H9 (cell line): Measurements from ENCODE around the gene GRID2. TPM values are rescaled to one million over a fixed set of nuclear protein-coding genes. Genes with fewer than 3 reads are reported as not detected.

Experiments used
- DNase-seq: peaks from one replicate; pipeline ENCODE4 v3.0.0-alpha.2; 2017
- H2AFZ ChIP-seq: one replicate; pipeline ENCODE4 v1.6.1; 2013; ENCODE audit warnings: mild to moderate bottlenecking, low read length, control low read depth, moderate library complexity
- H2AK5ac ChIP-seq: 2 replicates; pipeline ENCODE4 v1.6.1; 2013; ENCODE audit warnings: low read length, control low read depth, mixed read lengths; ENCODE audit not compliant: insufficient read length
- H2BK120ac ChIP-seq: one replicate; pipeline ENCODE4 v1.6.1; 2013; ENCODE audit warnings: low read depth, mild to moderate bottlenecking, low read length, control low read depth, inconsistent platforms; ENCODE audit not compliant: poor library complexity, severe bottlenecking
- H2BK12ac ChIP-seq: 2 replicates; pipeline ENCODE4 v1.6.1; 2013; ENCODE audit warnings: low read length, control low read depth, mixed read lengths, low read depth; ENCODE audit not compliant: insufficient read length
- H2BK15ac ChIP-seq: 2 replicates; pipeline ENCODE4 v1.6.1; 2013; ENCODE audit warnings: low read depth, low read length, control low read depth
- H2BK20ac ChIP-seq: one replicate; pipeline ENCODE4 v1.6.1; 2013; ENCODE audit warnings: low read depth, mild to moderate bottlenecking, low read length, control low read depth, inconsistent platforms; ENCODE audit not compliant: poor library complexity, severe bottlenecking
- H2BK5ac ChIP-seq: 2 replicates; pipeline ENCODE4 v1.6.1; 2013; ENCODE audit warnings: low read length, control low read depth, mixed read lengths; ENCODE audit not compliant: insufficient read length
- H3K14ac ChIP-seq: 2 replicates; pipeline ENCODE4 v1.6.1; 2013; ENCODE audit warnings: low read length, control low read depth; ENCODE audit not compliant: insufficient read depth
- H3K18ac ChIP-seq: 2 replicates; pipeline ENCODE4 v1.6.1; 2013; ENCODE audit warnings: low read depth, mild to moderate bottlenecking, mixed read lengths, low read length, control low read depth; ENCODE audit not compliant: insufficient read length
- H3K23ac ChIP-seq: 2 replicates; pipeline ENCODE4 v1.6.1; 2013; ENCODE audit warnings: low read length, control low read depth, mixed read lengths, low read depth; ENCODE audit not compliant: insufficient read length
- H3K23me2 ChIP-seq: 2 replicates; pipeline ENCODE4 v1.6.1; 2013; ENCODE audit warnings: low read depth, mild to moderate bottlenecking, mixed read lengths, low read length, control low read depth; ENCODE audit not compliant: insufficient read length, poor library complexity, severe bottlenecking
- H3K27ac ChIP-seq: 2 replicates; pipeline ENCODE4 v1.5.1; 2013; ENCODE audit warnings: low read length, control low read depth, mixed read lengths, low read depth; ENCODE audit not compliant: insufficient read length
- H3K27me3 ChIP-seq: 2 replicates; pipeline ENCODE4 v1.6.1; 2013; ENCODE audit warnings: low read length, control low read depth, inconsistent platforms; ENCODE audit not compliant: insufficient read depth
- H3K4ac ChIP-seq: 2 replicates; pipeline ENCODE4 v1.6.1; 2013; ENCODE audit warnings: low read depth, mild to moderate bottlenecking, control low read depth, inconsistent platforms, low read length, moderate library complexity
- H3K4me1 ChIP-seq: 2 replicates; pipeline ENCODE4 v1.6.1; 2013; ENCODE audit warnings: low read length, control low read depth, inconsistent platforms; ENCODE audit not compliant: insufficient read depth
- H3K4me2 ChIP-seq: 2 replicates; pipeline ENCODE4 v1.6.1; 2013; ENCODE audit warnings: low read length, control low read depth, mixed read lengths; ENCODE audit not compliant: insufficient read length, insufficient read depth
- H3K56ac ChIP-seq: 2 replicates; pipeline ENCODE4 v1.6.1; 2013; ENCODE audit warnings: low read depth, mild to moderate bottlenecking, mixed read lengths, low read length, control low read depth; ENCODE audit not compliant: insufficient read length
- H3K79me1 ChIP-seq: 2 replicates; pipeline ENCODE4 v1.6.1; 2013; ENCODE audit warnings: low read depth, mild to moderate bottlenecking, moderate library complexity, low read length, control low read depth, inconsistent platforms; ENCODE audit not compliant: insufficient read depth, poor library complexity, severe bottlenecking
- H3K79me2 ChIP-seq: 2 replicates; pipeline ENCODE4 v1.6.1; 2013; ENCODE audit warnings: low read length, control low read depth, inconsistent platforms; ENCODE audit not compliant: insufficient read depth
- H3K9ac ChIP-seq: 2 replicates; pipeline ENCODE4 v1.6.1; 2013; ENCODE audit warnings: low read length, control low read depth, mixed read lengths; ENCODE audit not compliant: insufficient read length; ENCODE audit errors: extremely low read depth
- H3K9me3 ChIP-seq: one replicate; pipeline ENCODE4 v1.6.1; 2013; ENCODE audit warnings: low read depth, low read length, inconsistent platforms; ENCODE audit not compliant: control insufficient read depth
- H3T11ph ChIP-seq: one replicate; pipeline ENCODE4 v1.6.1; 2013; ENCODE audit warnings: mild to moderate bottlenecking, low read length, control low read depth, inconsistent platforms
- H4K20me1 ChIP-seq: one replicate; pipeline ENCODE4 v1.6.1; 2013; ENCODE audit not compliant: control insufficient read depth, insufficient read length, insufficient read depth
- H4K5ac ChIP-seq: 2 replicates; pipeline ENCODE4 v1.6.1; 2013; ENCODE audit warnings: low read depth, mild to moderate bottlenecking, mixed read lengths, low read length, control low read depth; ENCODE audit not compliant: insufficient read length
- H4K8ac ChIP-seq: replicated peaks from 2 replicates; pipeline ENCODE4 v1.6.1; 2013; ENCODE audit warnings: low read length, control low read depth, mixed read lengths, low read depth; ENCODE audit not compliant: insufficient read length
- H4K91ac ChIP-seq: 2 replicates; pipeline ENCODE4 v1.6.1; 2013; ENCODE audit warnings: low read depth, mild to moderate bottlenecking, moderate library complexity, mixed read lengths, low read length, control low read depth; ENCODE audit not compliant: insufficient read length
- H3K27ac Mint-ChIP-seq, 3 experiments: 2 replicates in 2 of 3; 3 replicates in 1 of 3; pipeline ENCODE4 v1.8.0; 2020 to 2021; ENCODE audit warnings: mixed read lengths in 3 of 3, mild to moderate bottlenecking in 1 of 3, moderate library complexity in 1 of 3
- H3K27me3 Mint-ChIP-seq: 2 replicates; pipeline ENCODE4 v1.8.0; 2021; ENCODE audit warnings: low read depth, mild to moderate bottlenecking, moderate library complexity, mixed read lengths
- H3K36me3 Mint-ChIP-seq, 3 experiments: 2 replicates in 2 of 3; 3 replicates in 1 of 3; pipeline ENCODE4 v1.8.0; 2020 to 2021; ENCODE audit warnings: low read depth in 3 of 3, mixed read lengths in 3 of 3; ENCODE audit not compliant: insufficient read depth in 1 of 3
- H3K4me1 Mint-ChIP-seq, 2 experiments: 2 replicates each; pipeline ENCODE4 v1.8.0; 2020; ENCODE audit warnings: mixed read lengths in 2 of 2
- H3K4me3 Mint-ChIP-seq, 2 experiments: 2 replicates in 1 of 2; 3 replicates in 1 of 2; pipeline ENCODE4 v1.8.0; 2020 to 2021; ENCODE audit warnings: mild to moderate bottlenecking in 2 of 2, mixed read lengths in 2 of 2, moderate library complexity in 1 of 2
- H3K9me3 Mint-ChIP-seq, 2 experiments: 2 replicates in 1 of 2; 3 replicates in 1 of 2; pipeline ENCODE4 v1.8.0; 2020; ENCODE audit warnings: mild to moderate bottlenecking in 2 of 2, mixed read lengths in 2 of 2, moderate library complexity in 1 of 2
- WGBS: extraction: QIAGEN DNeasy Blood & Tissue Kit; methylation state at CpG from one replicate; pipeline ENCODE4 v1.1.7; 2013; ENCODE audit warnings: missing lambda C conversion rate, low lambda C conversion rate, mixed read lengths; ENCODE audit not compliant: insufficient read length; ENCODE audit errors: extremely low coverage; 5-methylcytosine and 5-hydroxymethylcytosine counted together
- total RNA-seq: library from RNA; stranded (reverse); gene quantifications from 2 replicates; pipeline ENCODE4 v1.2.1, GENCODE V29; 2021
- TF ChIP-seq, protein P1 (sequence below): fragments of 200-600 bp; sonication (generic); conservative IDR thresholded peaks from 3 replicates; pipeline ENCODE4 v1.8.0; 2021; ENCODE audit warnings: antibody characterized with exemption, mild to moderate bottlenecking

Gene GRID2
- total RNA-seq, 1 experiment from 2014 or later = 21.8 TPM

DNA sequence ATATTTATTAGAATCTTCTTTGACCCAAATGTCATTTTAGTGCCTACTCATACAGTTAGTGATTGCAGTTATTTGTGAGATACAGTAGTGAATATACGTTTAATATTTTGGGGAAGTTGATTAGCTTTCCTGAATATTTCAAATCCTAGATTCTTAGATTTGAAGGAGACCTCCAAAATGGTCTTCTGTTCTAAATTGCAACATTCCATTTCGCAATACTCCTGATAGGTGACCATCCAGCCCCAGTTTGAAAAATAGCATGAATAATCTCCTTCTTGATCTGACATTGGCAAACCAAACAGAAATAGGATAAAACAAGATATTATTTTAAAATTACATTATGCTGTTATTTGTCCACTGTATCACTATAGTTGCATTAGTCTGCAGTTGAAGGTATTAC is 505.6 kb downstream of the GRID2 start:
- H3K4me3 Mint-ChIP-seq = no peak overlapping the region
- no peak overlapping the region for H4K8ac ChIP-seq
- H3K14ac ChIP-seq = no peak overlapping the region
- no peaks in the 10 kb centered on the region for H3K27me3 ChIP-seq
- no peaks in the 10 kb centered on the region for H3K9me3 Mint-ChIP-seq
- no peak overlapping the region for H2BK120ac ChIP-seq
- H3K4me1 ChIP-seq = no peaks in the 10 kb centered on the region
- no peak overlapping the region for H2AFZ ChIP-seq
- H2AK5ac ChIP-seq = no peak overlapping the region
- no peak overlapping the region; a peak in 1 of 7 replicates for H3K27ac Mint-ChIP-seq
- H3K27ac ChIP-seq = no peak overlapping the region
- H4K91ac ChIP-seq = no peak overlapping the region
- H3T11ph ChIP-seq = no peak overlapping the region
- H3K4ac ChIP-seq = no peak overlapping the region
- H3K79me1 ChIP-seq = no peaks in the 10 kb centered on the region
- H2BK20ac ChIP-seq = no peak overlapping the region
- H3K79me2 ChIP-seq = no peaks in the 10 kb centered on the region
- no peak overlapping the region for H3K23ac ChIP-seq
- no peak overlapping the region for H2BK12ac ChIP-seq
- no peaks in the 10 kb centered on the region for H4K20me1 ChIP-seq
- H3K4me2 ChIP-seq = no peak overlapping the region
- H3K56ac ChIP-seq = no peak overlapping the region
- no peaks in the 10 kb centered on the region for H3K4me1 Mint-ChIP-seq
- TF ChIP-seq, protein P1, sequence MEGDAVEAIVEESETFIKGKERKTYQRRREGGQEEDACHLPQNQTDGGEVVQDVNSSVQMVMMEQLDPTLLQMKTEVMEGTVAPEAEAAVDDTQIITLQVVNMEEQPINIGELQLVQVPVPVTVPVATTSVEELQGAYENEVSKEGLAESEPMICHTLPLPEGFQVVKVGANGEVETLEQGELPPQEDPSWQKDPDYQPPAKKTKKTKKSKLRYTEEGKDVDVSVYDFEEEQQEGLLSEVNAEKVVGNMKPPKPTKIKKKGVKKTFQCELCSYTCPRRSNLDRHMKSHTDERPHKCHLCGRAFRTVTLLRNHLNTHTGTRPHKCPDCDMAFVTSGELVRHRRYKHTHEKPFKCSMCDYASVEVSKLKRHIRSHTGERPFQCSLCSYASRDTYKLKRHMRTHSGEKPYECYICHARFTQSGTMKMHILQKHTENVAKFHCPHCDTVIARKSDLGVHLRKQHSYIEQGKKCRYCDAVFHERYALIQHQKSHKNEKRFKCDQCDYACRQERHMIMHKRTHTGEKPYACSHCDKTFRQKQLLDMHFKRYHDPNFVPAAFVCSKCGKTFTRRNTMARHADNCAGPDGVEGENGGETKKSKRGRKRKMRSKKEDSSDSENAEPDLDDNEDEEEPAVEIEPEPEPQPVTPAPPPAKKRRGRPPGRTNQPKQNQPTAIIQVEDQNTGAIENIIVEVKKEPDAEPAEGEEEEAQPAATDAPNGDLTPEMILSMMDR = no peak
- no peak overlapping the region for H4K5ac ChIP-seq
- H3K23me2 ChIP-seq = no peaks in the 10 kb centered on the region
- no peaks in the 10 kb centered on the region for H3K9me3 ChIP-seq
- WGBS = no CpG with 5 or more reads among the region's 2 CpGs
- no peak overlapping the region for H3K9ac ChIP-seq
- H3K18ac ChIP-seq = no peak overlapping the region
- DNase-seq = no peak
- no peaks in the 10 kb centered on the region for H3K27me3 Mint-ChIP-seq
- no peak overlapping the region for H2BK5ac ChIP-seq
- H3K36me3 Mint-ChIP-seq = no peaks in the 10 kb centered on the region
- no peak overlapping the region for H2BK15ac ChIP-seq
